Smooth muscle cell (in vitro differentiated cells): ENCODE data around the gene TTC39A. TPM values are rescaled to one million over a fixed set of nuclear protein-coding genes. Genes with fewer than 3 reads are reported as not detected.

Experiments used
- DNase-seq: peaks from one replicate; lab custom pipeline; 2025; ENCODE audit not compliant: unreplicated experiment; lab: John Stamatoyannopoulos, UW
- H2AFZ ChIP-seq: fragments of 200-600 bp; sonication (generic); 2 replicates; pipeline ENCODE4 v1.6.0; 2016; ENCODE audit warnings: antibody characterized with exemption, low read depth, mild to moderate bottlenecking
- H3F3A ChIP-seq: fragments of 200-600 bp; sonication (generic); 2 replicates; pipeline ENCODE4 v1.6.0; 2017; ENCODE audit warnings: antibody characterized with exemption, low read depth
- H3K27ac ChIP-seq: fragments of 200-600 bp; sonication (generic); 2 replicates; pipeline ENCODE4 v1.5.1; 2016; ENCODE audit warnings: low read depth, mild to moderate bottlenecking
- H3K27me3 ChIP-seq: fragments of 200-600 bp; sonication (generic); 2 replicates; pipeline ENCODE4 v1.6.1; 2016; ENCODE audit warnings: low read depth, mild to moderate bottlenecking
- H3K36me3 ChIP-seq: fragments of 200-600 bp; sonication (generic); 2 replicates; pipeline ENCODE4 v1.5.1; 2016; ENCODE audit warnings: low read depth
- H3K4me1 ChIP-seq: fragments of 200-600 bp; sonication (generic); 2 replicates; pipeline ENCODE4 v1.5.1; 2016; ENCODE audit warnings: low read depth
- H3K4me2 ChIP-seq: fragments of 200-600 bp; sonication (generic); 2 replicates; pipeline ENCODE4 v1.6.0; 2016; ENCODE audit warnings: mild to moderate bottlenecking
- H3K4me3 ChIP-seq: fragments of 200-600 bp; sonication (generic); 2 replicates; pipeline ENCODE4 v1.5.1; 2016; ENCODE audit warnings: mild to moderate bottlenecking
- H3K79me2 ChIP-seq: fragments of 200-600 bp; sonication (generic); 2 replicates; pipeline ENCODE4 v1.6.0; 2016; ENCODE audit warnings: low read depth, mild to moderate bottlenecking
- H3K9ac ChIP-seq: fragments of 200-600 bp; sonication (generic); 2 replicates; pipeline ENCODE4 v1.6.0; 2016; ENCODE audit warnings: low read depth
- H3K9me3 ChIP-seq: fragments of 200-600 bp; sonication (generic); replicated peaks from 2 replicates; pipeline ENCODE4 v1.5.1; 2016; ENCODE audit warnings: low read depth
- H4K20me1 ChIP-seq: fragments of 200-600 bp; sonication (generic); 2 replicates; pipeline ENCODE4 v1.6.0; 2016; ENCODE audit warnings: low read depth
- WGBS: methylation state at CpG from one replicate; pipeline ENCODE4 v1.1.7; 2016; ENCODE audit warnings: low lambda C conversion rate; 5-methylcytosine and 5-hydroxymethylcytosine counted together
- polyA plus RNA-seq: library from polyadenylated mRNA; unstranded; fragments of >200 nt; fragmentation: Nextera tagmentation; extraction: Ambion mirVana; gene quantifications from 2 replicates; pipeline ENCODE4 v1.2.1, GENCODE V29; 2016
- total RNA-seq: library from RNA; depleted of rRNA; stranded (reverse); fragments of >200 nt; gene quantifications from 2 replicates; pipeline ENCODE4 v1.2.3, GENCODE V29; 2014
- TF ChIP-seq, protein P1 (sequence below): fragments of 200-600 bp; sonication (generic); IDR thresholded peaks from 2 replicates; pipeline ENCODE4 v1.5.1; 2017; ENCODE audit warnings: borderline replicate concordance, mild to moderate bottlenecking, antibody characterized with exemption; ENCODE audit not compliant: insufficient read depth, poor library complexity, severe bottlenecking

The TTC39A gene
- total and polyA plus RNA-seq, 2 experiments from 2014 or later: 0.27 to 2.2 TPM

DNA sequence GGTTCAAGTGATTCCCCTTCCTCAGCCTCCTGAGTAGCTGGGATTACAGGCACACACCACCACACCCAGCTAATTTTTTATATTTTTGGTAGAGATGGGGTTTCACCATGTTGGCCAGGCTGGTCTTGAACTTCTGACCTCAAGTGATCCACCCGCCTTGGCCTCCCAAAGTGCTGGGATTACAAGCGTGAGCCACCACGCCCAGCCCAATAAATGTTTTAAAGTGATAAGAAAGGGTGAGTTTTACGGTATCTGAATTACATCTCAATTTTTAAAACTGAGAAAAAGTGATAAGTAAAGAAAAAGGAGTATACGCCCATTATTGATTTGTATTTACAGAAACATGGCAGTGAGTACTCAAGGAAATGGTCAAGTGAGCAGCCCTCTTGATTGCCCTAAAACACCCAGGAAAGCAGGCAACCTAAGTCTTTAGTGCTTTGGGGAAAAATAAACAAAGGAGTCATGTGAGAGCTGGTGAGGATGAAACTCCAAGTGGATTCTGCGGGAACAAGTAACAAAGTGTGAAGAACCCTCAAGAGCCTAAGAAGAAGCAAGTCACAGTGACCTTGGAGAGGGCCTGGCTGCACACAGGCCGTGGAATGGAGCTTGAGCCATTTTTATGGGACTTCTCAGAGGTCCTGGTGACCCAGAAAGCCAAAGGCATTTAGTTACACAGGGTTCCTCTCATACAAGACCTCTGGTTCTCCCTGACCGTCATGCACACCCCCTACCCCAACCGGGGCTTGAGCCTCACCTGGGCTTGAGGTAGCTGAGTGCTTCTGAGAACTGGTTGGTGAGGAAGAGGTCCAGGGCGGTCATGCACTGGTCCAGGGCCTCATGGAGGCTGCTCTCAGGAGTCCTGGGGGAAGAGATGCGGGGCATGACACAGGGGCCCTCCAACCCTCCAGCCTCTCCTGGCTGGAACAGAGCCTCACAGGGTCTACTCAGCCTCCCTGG, 9.1 kb downstream of the TTC39A start:
- Histone ChIP-seq H3K4me3 (no peak overlapping the region), H3K27me3 (no peaks in the 10 kb centered on the region), H4K20me1 (no peaks in the 10 kb centered on the region), H3K79me2 (no peaks in the 10 kb centered on the region), H2AFZ (no peak overlapping the region), H3K4me2 (no peak overlapping the region), H3K9me3 (no peaks in the 10 kb centered on the region), H3K27ac (no peak overlapping the region), H3K9ac (no peak overlapping the region), H3K36me3 (no peaks in the 10 kb centered on the region), H3K4me1 (no peaks in the 10 kb centered on the region), H3F3A (no peaks in the 10 kb centered on the region)
- TF ChIP-seq, protein P1, sequence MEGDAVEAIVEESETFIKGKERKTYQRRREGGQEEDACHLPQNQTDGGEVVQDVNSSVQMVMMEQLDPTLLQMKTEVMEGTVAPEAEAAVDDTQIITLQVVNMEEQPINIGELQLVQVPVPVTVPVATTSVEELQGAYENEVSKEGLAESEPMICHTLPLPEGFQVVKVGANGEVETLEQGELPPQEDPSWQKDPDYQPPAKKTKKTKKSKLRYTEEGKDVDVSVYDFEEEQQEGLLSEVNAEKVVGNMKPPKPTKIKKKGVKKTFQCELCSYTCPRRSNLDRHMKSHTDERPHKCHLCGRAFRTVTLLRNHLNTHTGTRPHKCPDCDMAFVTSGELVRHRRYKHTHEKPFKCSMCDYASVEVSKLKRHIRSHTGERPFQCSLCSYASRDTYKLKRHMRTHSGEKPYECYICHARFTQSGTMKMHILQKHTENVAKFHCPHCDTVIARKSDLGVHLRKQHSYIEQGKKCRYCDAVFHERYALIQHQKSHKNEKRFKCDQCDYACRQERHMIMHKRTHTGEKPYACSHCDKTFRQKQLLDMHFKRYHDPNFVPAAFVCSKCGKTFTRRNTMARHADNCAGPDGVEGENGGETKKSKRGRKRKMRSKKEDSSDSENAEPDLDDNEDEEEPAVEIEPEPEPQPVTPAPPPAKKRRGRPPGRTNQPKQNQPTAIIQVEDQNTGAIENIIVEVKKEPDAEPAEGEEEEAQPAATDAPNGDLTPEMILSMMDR: no peak
- 95% methylated on average over 11 of the region's 11 CpGs for WGBS
- no peak for DNase-seq

DNA sequence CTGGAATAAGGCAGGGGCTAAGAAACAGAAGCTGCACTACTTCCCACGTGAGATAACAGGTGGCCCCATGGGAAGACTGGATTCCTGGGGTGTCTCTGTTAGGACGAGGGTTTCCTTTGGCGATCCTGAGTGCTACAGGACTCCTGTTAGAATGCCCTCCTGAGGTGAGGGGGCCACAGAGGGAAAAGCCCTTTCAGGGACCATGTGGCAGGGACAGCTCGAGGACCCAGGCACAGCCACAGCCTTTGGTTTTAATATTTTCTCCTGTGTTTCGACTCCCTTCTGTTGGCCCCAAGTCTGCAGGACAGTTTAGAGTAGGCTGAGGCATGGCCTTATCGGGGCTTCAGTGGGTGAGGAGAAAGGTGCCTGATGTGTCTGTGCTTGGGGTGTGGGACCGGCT, 12.6 kb downstream of the TTC39A start:
- H3K4me3 ChIP-seq: no peak overlapping the region
- H2AFZ ChIP-seq: no peak overlapping the region
- no peaks in the 10 kb centered on the region for H4K20me1 ChIP-seq
- no peak overlapping the region for H3K9ac ChIP-seq
- no peaks in the 10 kb centered on the region for H3F3A ChIP-seq
- peaks cover 3% of the 10 kb centered on the region for H3K4me1 ChIP-seq
- no peak for DNase-seq
- H3K79me2 ChIP-seq: no peaks in the 10 kb centered on the region
- WGBS: 96% methylated on average over 7 of the region's 7 CpGs
- H3K27me3 ChIP-seq: no peaks in the 10 kb centered on the region
- no peak overlapping the region for H3K27ac ChIP-seq
- no peaks in the 10 kb centered on the region for H3K36me3 ChIP-seq
- TF ChIP-seq, protein P1: no peak
- H3K4me2 ChIP-seq: no peak overlapping the region
- H3K9me3 ChIP-seq: no peaks in the 10 kb centered on the region

DNA sequence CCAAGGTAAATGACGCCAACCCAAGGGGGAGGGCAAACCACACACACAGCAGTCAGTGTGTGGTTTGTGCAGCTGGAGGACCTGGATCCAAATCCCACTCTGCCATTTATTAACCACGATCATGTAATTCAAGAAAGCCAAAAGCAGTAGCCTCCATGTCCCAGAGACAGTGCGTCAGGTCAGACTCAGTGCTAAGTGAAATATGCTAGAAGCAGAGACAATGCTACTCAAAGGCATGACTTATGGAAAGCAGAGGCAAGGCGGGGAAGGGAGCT, 13.6 kb downstream of the TTC39A start:
- no peaks in the 10 kb centered on the region for H3K36me3 ChIP-seq
- no peaks in the 10 kb centered on the region for H3K27me3 ChIP-seq
- H4K20me1 ChIP-seq: no peaks in the 10 kb centered on the region
- no peak overlapping the region for H2AFZ ChIP-seq
- no peaks in the 10 kb centered on the region for H3F3A ChIP-seq
- H3K27ac ChIP-seq: no peak overlapping the region
- H3K4me3 ChIP-seq: no peak overlapping the region
- no peak for DNase-seq
- H3K79me2 ChIP-seq: no peaks in the 10 kb centered on the region
- H3K4me2 ChIP-seq: no peak overlapping the region
- TF ChIP-seq, protein P1: no peak
- WGBS: 91% methylated on average over 4 of the region's 4 CpGs
- H3K4me1 ChIP-seq: peaks cover 3% of the 10 kb centered on the region
- no peak overlapping the region for H3K9ac ChIP-seq
- H3K9me3 ChIP-seq: no peaks in the 10 kb centered on the region
